Osteoblast (primary cell): Measurements from ENCODE around the gene UBA1. TPM values are rescaled to one million over a fixed set of nuclear protein-coding genes. Genes with fewer than 3 reads are reported as not detected.
A peak's percentile ranks its signal among the peaks of the same experiment; 100 is the strongest.
"Not testable (repeated sequence)": the region's sequence is repeated elsewhere in the genome, so short reads cannot be mapped to it uniquely, and the experiment has no call there.

Source experiments
- DNase-seq: peaks from one replicate; pipeline ENCODE4 v3.0.0; 2011; ENCODE audit warnings: low spot score, mixed read lengths; ENCODE audit not compliant: insufficient read length; ENCODE audit errors: missing footprints
- H2AFZ ChIP-seq: 2 replicates; pipeline ENCODE4 v1.6.0; 2011; ENCODE audit warnings: mild to moderate bottlenecking, low read length
- H3K27ac ChIP-seq: 2 replicates; pipeline ENCODE4 v1.5.1; 2011; ENCODE audit warnings: mild to moderate bottlenecking, low read depth, low read length, moderate library complexity
- H3K27me3 ChIP-seq: 2 replicates; pipeline ENCODE4 v1.6.0; 2012; ENCODE audit warnings: mild to moderate bottlenecking, control low read depth, inconsistent platforms, low read length, moderate library complexity; ENCODE audit not compliant: insufficient read depth
- H3K36me3 ChIP-seq: 2 replicates; pipeline ENCODE4 v1.5.1; 2011; ENCODE audit warnings: mild to moderate bottlenecking, low read length, control low read depth, moderate library complexity; ENCODE audit not compliant: insufficient read depth
- H3K4me1 ChIP-seq: 2 replicates; pipeline ENCODE4 v1.5.1; 2011; ENCODE audit warnings: mild to moderate bottlenecking, low read length, control low read depth, moderate library complexity; ENCODE audit not compliant: insufficient read depth
- H3K4me2 ChIP-seq: 2 replicates; pipeline ENCODE4 v1.6.0; 2011; ENCODE audit warnings: mild to moderate bottlenecking, low read length; ENCODE audit not compliant: insufficient read depth
- H3K4me3 ChIP-seq: fragments of 200-600 bp; sonication (generic); 3 replicates; pipeline ENCODE4 v1.5.1; 2012; ENCODE audit warnings: mild to moderate bottlenecking, low read length, inconsistent platforms; ENCODE audit not compliant: insufficient read depth
- H3K79me2 ChIP-seq: 2 replicates; pipeline ENCODE4 v1.6.0; 2012; ENCODE audit warnings: mild to moderate bottlenecking, low read length, control low read depth, inconsistent platforms; ENCODE audit not compliant: insufficient read depth
- H3K9me3 ChIP-seq: 2 replicates; pipeline ENCODE4 v1.5.1; 2011; ENCODE audit warnings: low read depth, low read length, control low read depth
- H4K20me1 ChIP-seq: 2 replicates; pipeline ENCODE4 v1.6.0; 2012; ENCODE audit warnings: mild to moderate bottlenecking, low read length, control low read depth; ENCODE audit not compliant: insufficient read depth
- total RNA-seq: library from RNA; depleted of rRNA; stranded (reverse); fragments of >200 nt; gene quantifications from 2 replicates; pipeline ENCODE4 v1.2.3, GENCODE V29; 2012
- TF ChIP-seq, protein P1 (sequence below): IDR thresholded peaks from 2 replicates; pipeline ENCODE4 v1.5.1; 2011; ENCODE audit warnings: mild to moderate bottlenecking, low read depth, low read length, moderate library complexity; ENCODE audit errors: extremely low read depth

The UBA1 gene
- total RNA-seq, 1 donor, result 142 TPM

DNA sequence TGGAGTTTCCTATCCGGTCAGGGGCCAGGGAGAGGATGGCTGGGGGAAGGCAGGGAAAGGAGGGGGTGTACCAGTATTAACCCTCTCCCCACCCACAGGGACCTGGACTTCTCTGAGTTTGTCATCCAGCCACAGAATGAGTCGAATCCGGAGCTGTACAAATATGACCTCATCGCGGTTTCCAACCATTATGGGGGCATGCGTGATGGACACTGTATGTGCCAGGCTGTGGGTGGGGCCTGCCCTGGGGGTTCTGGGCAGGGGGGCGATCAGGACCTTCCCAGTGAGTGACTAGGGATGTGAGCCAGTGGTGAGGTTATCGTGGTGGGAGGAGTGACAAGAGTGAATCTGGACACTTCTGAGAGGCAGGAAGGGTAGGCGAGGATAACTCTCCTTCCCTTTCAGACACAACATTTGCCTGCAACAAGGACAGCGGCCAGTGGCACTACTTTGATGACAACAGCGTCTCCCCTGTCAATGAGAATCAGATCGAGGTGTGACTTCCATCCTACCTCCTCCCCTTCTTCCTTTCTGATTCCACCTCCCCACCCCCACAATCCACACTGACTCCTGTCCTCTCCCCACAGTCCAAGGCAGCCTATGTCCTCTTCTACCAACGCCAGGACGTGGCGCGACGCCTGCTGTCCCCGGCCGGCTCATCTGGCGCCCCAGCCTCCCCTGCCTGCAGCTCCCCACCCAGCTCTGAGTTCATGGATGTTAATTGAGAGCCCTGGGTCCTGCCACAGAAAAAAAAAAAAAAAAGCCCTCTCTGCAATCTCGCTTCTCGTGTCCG, 53.8 kb downstream of the UBA1 start:
- TF ChIP-seq, protein P1, sequence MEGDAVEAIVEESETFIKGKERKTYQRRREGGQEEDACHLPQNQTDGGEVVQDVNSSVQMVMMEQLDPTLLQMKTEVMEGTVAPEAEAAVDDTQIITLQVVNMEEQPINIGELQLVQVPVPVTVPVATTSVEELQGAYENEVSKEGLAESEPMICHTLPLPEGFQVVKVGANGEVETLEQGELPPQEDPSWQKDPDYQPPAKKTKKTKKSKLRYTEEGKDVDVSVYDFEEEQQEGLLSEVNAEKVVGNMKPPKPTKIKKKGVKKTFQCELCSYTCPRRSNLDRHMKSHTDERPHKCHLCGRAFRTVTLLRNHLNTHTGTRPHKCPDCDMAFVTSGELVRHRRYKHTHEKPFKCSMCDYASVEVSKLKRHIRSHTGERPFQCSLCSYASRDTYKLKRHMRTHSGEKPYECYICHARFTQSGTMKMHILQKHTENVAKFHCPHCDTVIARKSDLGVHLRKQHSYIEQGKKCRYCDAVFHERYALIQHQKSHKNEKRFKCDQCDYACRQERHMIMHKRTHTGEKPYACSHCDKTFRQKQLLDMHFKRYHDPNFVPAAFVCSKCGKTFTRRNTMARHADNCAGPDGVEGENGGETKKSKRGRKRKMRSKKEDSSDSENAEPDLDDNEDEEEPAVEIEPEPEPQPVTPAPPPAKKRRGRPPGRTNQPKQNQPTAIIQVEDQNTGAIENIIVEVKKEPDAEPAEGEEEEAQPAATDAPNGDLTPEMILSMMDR, result no peak
- Histone ChIP-seq H2AFZ (no peak overlapping the region), H3K27ac (peak overlapping the region; percentile 18), H3K4me1 (peaks cover 4% of the 10 kb centered on the region), H3K36me3 (peaks cover 23% of the 10 kb centered on the region), H3K9me3 (no peaks in the 10 kb centered on the region), H3K27me3 (no peaks in the 10 kb centered on the region), H4K20me1 (no peaks in the 10 kb centered on the region), H3K4me3 (no peak overlapping the region), H3K4me2 (no peak overlapping the region), H3K79me2 (no peaks in the 10 kb centered on the region)
- peak; percentile 87 for DNase-seq

DNA sequence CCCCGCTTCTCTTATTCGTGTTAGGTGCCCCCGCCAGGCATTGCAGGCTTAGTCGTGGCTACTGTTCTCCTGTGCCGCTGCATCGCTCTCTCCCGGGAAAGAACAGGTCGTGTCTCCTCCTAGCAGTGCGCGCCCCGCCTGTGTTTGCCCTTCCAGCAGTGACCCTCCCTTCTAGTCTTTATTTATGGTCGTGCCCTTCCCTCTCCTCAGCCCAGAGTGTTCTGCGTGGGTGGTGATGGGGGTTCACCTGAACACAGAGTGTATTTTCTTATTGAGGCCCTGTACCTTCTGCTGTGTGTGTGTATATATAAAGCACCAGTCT, 54.3 kb downstream of the UBA1 start:
- Histone ChIP-seq H4K20me1 (no peaks in the 10 kb centered on the region), H3K27ac (no peak overlapping the region), H3K4me1 (peaks cover 4% of the 10 kb centered on the region), H3K36me3 (peaks cover 23% of the 10 kb centered on the region), H3K79me2 (no peaks in the 10 kb centered on the region), H3K27me3 (no peaks in the 10 kb centered on the region), H3K9me3 (no peaks in the 10 kb centered on the region), H3K4me3 (no peak overlapping the region), H3K4me2 (no peak overlapping the region), H2AFZ (no peak overlapping the region)
- no peak for DNase-seq
- TF ChIP-seq, protein P1, result no peak

DNA sequence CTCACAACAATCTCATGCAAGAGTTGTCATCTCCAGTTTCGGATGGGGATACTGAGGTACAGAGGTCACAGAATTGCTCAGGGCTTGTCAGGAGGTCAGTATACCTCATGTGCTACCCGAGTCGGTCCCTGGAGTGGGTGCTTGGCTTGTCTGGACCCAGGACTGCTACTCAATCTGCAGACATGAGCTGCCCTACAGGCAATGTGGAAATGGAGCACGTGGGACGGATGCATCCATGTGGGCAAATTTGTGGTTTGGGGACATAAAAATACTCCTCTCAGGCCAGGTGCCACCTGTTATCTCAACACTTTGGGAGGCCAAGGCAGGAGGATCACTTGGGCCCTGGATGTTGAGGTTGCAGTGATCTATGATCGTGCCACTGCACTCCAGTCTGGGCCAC, 54.9 kb downstream of the UBA1 start:
- no peaks in the 10 kb centered on the region for H3K9me3 ChIP-seq
- DNase-seq, result peak; percentile 78
- peaks cover 23% of the 10 kb centered on the region for H3K36me3 ChIP-seq
- no peaks in the 10 kb centered on the region for H4K20me1 ChIP-seq
- H2AFZ ChIP-seq, result no peak overlapping the region
- no peak overlapping the region for H3K4me3 ChIP-seq
- no peaks in the 10 kb centered on the region for H3K27me3 ChIP-seq
- no peaks in the 10 kb centered on the region for H3K79me2 ChIP-seq
- no peak overlapping the region for H3K27ac ChIP-seq
- H3K4me2 ChIP-seq, result no peak overlapping the region
- TF ChIP-seq, protein P1, result no peak
- peaks cover 4% of the 10 kb centered on the region for H3K4me1 ChIP-seq

DNA sequence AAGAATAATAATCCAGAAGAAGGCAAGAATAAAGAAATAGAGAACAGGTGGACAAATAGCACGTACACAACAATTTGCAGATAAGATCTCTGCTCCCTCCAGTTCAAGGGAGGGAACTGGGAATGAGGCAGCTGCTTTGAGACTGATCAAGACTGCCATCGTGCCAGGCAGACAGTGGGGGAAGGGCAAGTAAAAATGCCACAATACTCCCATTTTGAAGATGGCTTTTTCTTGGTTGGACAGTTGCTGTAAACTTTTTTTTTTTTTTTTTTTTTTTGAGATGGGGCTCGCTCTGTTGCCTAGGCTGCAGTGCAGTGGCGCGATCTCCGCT, 56.4 kb downstream of the UBA1 start:
- Histone ChIP-seq H3K79me2 (no peaks in the 10 kb centered on the region), H3K9me3 (no peaks in the 10 kb centered on the region), H3K4me3 (no peak overlapping the region), H3K27me3 (no peaks in the 10 kb centered on the region), H3K27ac (no peak overlapping the region), H2AFZ (no peak overlapping the region), H3K4me1 (peaks cover 4% of the 10 kb centered on the region), H3K4me2 (no peak overlapping the region), H4K20me1 (no peaks in the 10 kb centered on the region), H3K36me3 (peaks cover 15% of the 10 kb centered on the region)
- DNase-seq, result no peak
- TF ChIP-seq, protein P1, result no peak

DNA sequence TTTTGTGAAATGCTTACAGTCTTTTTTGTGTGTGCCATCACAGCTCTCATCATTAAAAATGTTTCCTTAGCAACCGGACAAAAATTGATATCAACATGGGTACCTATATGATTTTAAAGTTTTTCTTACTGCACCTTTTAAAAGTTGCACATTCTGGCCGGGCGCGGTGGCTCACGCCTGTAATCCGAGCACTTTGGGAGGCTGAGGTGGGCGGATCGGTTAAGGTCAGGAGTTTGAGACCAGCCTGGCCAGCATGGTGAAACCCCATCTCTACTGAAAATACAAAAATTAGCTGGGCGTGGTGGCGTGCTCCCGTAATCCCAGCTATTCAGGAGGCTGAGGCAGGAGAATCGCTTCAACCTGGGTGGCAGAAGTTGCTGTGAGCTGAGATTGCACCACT, 64.0 kb downstream of the UBA1 start:
- H3K27ac ChIP-seq, H3K36me3 ChIP-seq, H3K79me2 ChIP-seq, H3K27me3 ChIP-seq, H3K4me2 ChIP-seq, H3K9me3 ChIP-seq, DNase-seq, H3K4me3 ChIP-seq, H4K20me1 ChIP-seq, H2AFZ ChIP-seq, H3K4me1 ChIP-seq: not testable (repeated sequence)
